Measurements from ENCODE around the gene TNRC18.
A peak's percentile ranks its signal among the peaks of the same experiment; 100 is the strongest.

Gene TNRC18

GRCh38 chr7:5422396-5423305 is 983 bp downstream of the TNRC18 start:
- H3K9me2 ChIP-seq (ENCODE audit: low read depth, low read length): no peaks in the 10 kb centered on the region
- peaks cover 23% of the 10 kb centered on the region for H3K4me1 ChIP-seq (ENCODE audit: insufficient read depth, low read length, severe bottlenecking)
- H3K27ac ChIP-seq (ENCODE audit: low read depth, low read length, poor library complexity, severe bottlenecking): no peak overlapping the region
- H3F3A ChIP-seq (ENCODE audit: insufficient read depth, low read length): no peaks in the 10 kb centered on the region
- H3K9me3 ChIP-seq (ENCODE audit: low read length): no peaks in the 10 kb centered on the region
- peak overlapping the region; percentile 45; the same call in 1 of the 2 replicates for H3K9ac ChIP-seq (ENCODE audit: low read length)
- no peaks in the 10 kb centered on the region for H3K79me2 ChIP-seq (ENCODE audit: insufficient read depth, low read length)
- H3K4me3 ChIP-seq (ENCODE audit: low read depth, low read length, poor library complexity, severe bottlenecking): peak overlapping the region; percentile 53
- H3K36me3 ChIP-seq (ENCODE audit: insufficient read depth, low read length): no peaks in the 10 kb centered on the region
- H4K20me1 ChIP-seq (ENCODE audit: insufficient read depth, low read length): no peaks in the 10 kb centered on the region
- peak overlapping the region; percentile 65 for H3K4me2 ChIP-seq (ENCODE audit: low read length)
- H2AFZ ChIP-seq (ENCODE audit: low read length): no peak overlapping the region
- TF ChIP-seq CTCF (IDR thresholded peaks at IDR 0.05; ENCODE audit: low read length) (no peak), EZH2 (IDR thresholded peaks at IDR 0.05; ENCODE audit: borderline replicate concordance, low read length) (peak; percentile 39; the same call in 1 of the 2 replicates)
- H3K27me3 ChIP-seq (ENCODE audit: insufficient read depth, low read length): peaks cover 35% of the 10 kb centered on the region

GRCh38 chr7:5421714-5422395 is 1.8 kb downstream of the TNRC18 start:
- H3K9ac ChIP-seq (ENCODE audit: low read length): no peak overlapping the region
- H2AFZ ChIP-seq (ENCODE audit: low read length): no peak overlapping the region
- no peaks in the 10 kb centered on the region for H3K9me2 ChIP-seq (ENCODE audit: low read depth, low read length)
- no peaks in the 10 kb centered on the region for H3K79me2 ChIP-seq (ENCODE audit: insufficient read depth, low read length)
- H3K4me2 ChIP-seq (ENCODE audit: low read length): peak overlapping the region; percentile 65
- no peak overlapping the region for H3K27ac ChIP-seq (ENCODE audit: low read depth, low read length, poor library complexity, severe bottlenecking)
- H3F3A ChIP-seq (ENCODE audit: insufficient read depth, low read length): no peaks in the 10 kb centered on the region
- peaks cover 39% of the 10 kb centered on the region for H3K27me3 ChIP-seq (ENCODE audit: insufficient read depth, low read length)
- no peaks in the 10 kb centered on the region for H3K36me3 ChIP-seq (ENCODE audit: insufficient read depth, low read length)
- peak overlapping the region; percentile 53 for H3K4me3 ChIP-seq (ENCODE audit: low read depth, low read length, poor library complexity, severe bottlenecking)
- H4K20me1 ChIP-seq (ENCODE audit: insufficient read depth, low read length): no peaks in the 10 kb centered on the region
- TF ChIP-seq EZH2 (IDR thresholded peaks at IDR 0.05; ENCODE audit: borderline replicate concordance, low read length) (no peak), CTCF (IDR thresholded peaks at IDR 0.05; ENCODE audit: low read length) (no peak)
- no peaks in the 10 kb centered on the region for H3K9me3 ChIP-seq (ENCODE audit: low read length)
- H3K4me1 ChIP-seq (ENCODE audit: insufficient read depth, low read length, severe bottlenecking): peaks cover 23% of the 10 kb centered on the region

- Histone ChIP-seq H3K9me2 (ENCODE audit: low read depth, low read length) (no peaks in the 10 kb centered on the region), H4K20me1 (ENCODE audit: insufficient read depth, low read length) (no peaks in the 10 kb centered on the region), H3K36me3 (ENCODE audit: insufficient read depth, low read length) (no peaks in the 10 kb centered on the region), H2AFZ (ENCODE audit: low read length) (no peak overlapping the region), H3K27me3 (ENCODE audit: insufficient read depth, low read length) (peaks cover 35% of the 10 kb centered on the region), H3K9ac (ENCODE audit: low read length) (no peak overlapping the region), H3K4me1 (ENCODE audit: insufficient read depth, low read length, severe bottlenecking) (peaks cover 23% of the 10 kb centered on the region), H3K79me2 (ENCODE audit: insufficient read depth, low read length) (no peaks in the 10 kb centered on the region), H3K27ac (ENCODE audit: low read depth, low read length, poor library complexity, severe bottlenecking) (no peak overlapping the region), H3F3A (ENCODE audit: insufficient read depth, low read length) (no peaks in the 10 kb centered on the region), H3K4me3 (ENCODE audit: low read depth, low read length, poor library complexity, severe bottlenecking) (peak overlapping the region; percentile 53), H3K4me2 (ENCODE audit: low read length) (peak overlapping the region; percentile 65; the same call in 1 of the 2 replicates), H3K9me3 (ENCODE audit: low read length) (no peaks in the 10 kb centered on the region)
- no peak for TF ChIP-seq CTCF (IDR thresholded peaks at IDR 0.05; ENCODE audit: low read length)
- 0 out of 2 replicates have a peak, but pooled peaks have one; percentile 21 for TF ChIP-seq EZH2 (IDR thresholded peaks at IDR 0.05; ENCODE audit: borderline replicate concordance, low read length)
Measured at GRCh38 chr7:5420881-5421713, 2.5 kb downstream of the TNRC18 start.
